HEK293 (cell line): ENCODE data around the gene AK8.

Source experiments
- CTCF ChIP-seq: fragments of 450-650 bp; formaldehyde crosslinking; IDR thresholded peaks from 2 replicates; pipeline ENCODE4 v1.5.1; 2016; ENCODE audit warnings: missing biosample characterization, missing genetic modification characterization
- MZF1 ChIP-seq: fragments of 450-650 bp; formaldehyde crosslinking; IDR thresholded peaks from 2 replicates; pipeline ENCODE4 v1.5.1; 2017; ENCODE audit warnings: missing biosample characterization, missing genetic modification characterization, borderline replicate concordance
- SETDB1 ChIP-seq: IDR thresholded peaks from one replicate; pipeline ENCODE4 v1.6.1; 2017; ENCODE audit warnings: mild to moderate bottlenecking, low read length, moderate library complexity, mixed read lengths; ENCODE audit not compliant: insufficient read length
- TCF7L2 ChIP-seq: IDR thresholded peaks from 2 replicates; pipeline ENCODE4 v1.6.1; 2011; ENCODE audit warnings: low read depth, mild to moderate bottlenecking, inconsistent platforms, low read length, moderate library complexity, borderline replicate concordance
- ZFP41 ChIP-seq: fragments of 450-650 bp; formaldehyde crosslinking; IDR thresholded peaks from 2 replicates; pipeline ENCODE4 v1.5.1; 2016; ENCODE audit warnings: missing biosample characterization, missing genetic modification characterization, borderline replicate concordance
- ZNF747 ChIP-seq: fragments of 450-650 bp; formaldehyde crosslinking; IDR thresholded peaks from 2 replicates; pipeline ENCODE4 v1.5.1; 2016; ENCODE audit warnings: missing biosample characterization, missing genetic modification characterization

DNA sequence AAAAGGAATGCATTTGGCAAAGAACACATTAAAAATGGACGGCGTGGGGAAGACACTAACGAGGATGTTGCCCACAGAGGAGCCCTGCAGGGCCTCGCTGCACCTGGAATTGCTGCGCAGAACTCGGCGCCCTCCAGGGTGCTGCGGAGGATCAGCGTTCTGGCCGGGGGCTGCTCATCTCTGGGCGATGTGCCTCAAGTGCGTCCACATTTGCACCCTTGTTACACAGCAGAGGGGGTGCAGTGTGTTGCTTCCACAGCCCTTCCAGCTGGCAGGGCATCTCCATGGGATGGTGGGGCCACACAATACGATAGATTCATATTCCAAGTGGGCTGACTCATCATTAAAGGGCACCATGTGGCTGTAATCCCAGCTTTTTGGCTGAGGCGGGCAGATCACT lies 63.1 kb downstream of the AK8 start:
- no peak for TF ChIP-seq CTCF (tag by site-specific recombination)
- no peak for TF ChIP-seq SETDB1
- TF ChIP-seq ZNF747 (tag by site-specific recombination) = no peak
- TF ChIP-seq TCF7L2 = no peak
- TF ChIP-seq MZF1 = no peak
- no peak for TF ChIP-seq ZFP41
